ENCODE results near the gene PALM3. TPM values are rescaled to one million over a fixed set of nuclear protein-coding genes. Genes with fewer than 3 reads are reported as not detected.
"Not testable (repeated sequence)": the region's sequence is repeated elsewhere in the genome, so short reads cannot be mapped to it uniquely, and the experiment has no call there.

PALM3 gene
- total and polyA plus RNA-seq, 9 donors: 0.17 to 2.6 (median 0.33) TPM; not detected in 2

DNA sequence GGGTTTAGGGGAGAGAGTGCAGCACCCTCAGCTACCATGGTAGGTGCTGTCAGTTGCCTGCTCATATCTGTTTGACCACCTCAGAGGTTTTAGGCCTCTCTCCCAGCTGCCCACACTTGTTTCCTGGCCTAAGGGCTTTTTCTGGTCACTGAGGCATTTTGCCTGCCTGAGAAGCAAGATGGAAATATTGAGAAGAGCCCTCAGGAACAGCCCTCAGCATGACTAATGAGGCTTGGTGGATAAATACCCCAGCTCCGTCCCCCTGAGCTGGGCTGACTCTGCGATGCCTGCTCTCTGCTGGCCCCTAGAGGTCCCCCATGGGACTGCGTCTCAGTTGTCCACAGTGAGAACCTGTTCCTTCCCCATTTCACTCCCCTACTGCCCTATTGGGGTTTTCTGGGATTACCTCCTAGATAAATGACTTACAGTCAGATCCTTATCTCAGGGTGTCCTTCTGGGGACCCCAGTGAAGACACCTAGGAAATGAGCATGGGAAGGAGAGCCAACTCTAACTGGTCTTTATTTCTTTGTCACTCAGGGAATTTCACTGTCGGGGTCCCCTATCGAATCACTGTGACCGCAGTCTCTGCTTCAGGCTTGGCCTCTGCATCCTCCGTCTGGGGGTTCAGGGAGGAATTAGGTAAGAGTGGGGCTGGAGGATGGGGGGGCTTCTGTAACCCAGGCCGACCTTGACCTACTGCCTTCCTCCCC lies 13.3 kb downstream of the PALM3 start:
- DNase-seq: no peak
- Histone ChIP-seq H3K9me3 (no peaks in the 10 kb centered on the region), H3K4me1 (ENCODE audit: insufficient read depth) (no peaks in the 10 kb centered on the region), H3K36me3 (no peaks in the 10 kb centered on the region), H3K27ac (no peak overlapping the region), H3K4me3 (no peak overlapping the region), H3K27me3 (no peaks in the 10 kb centered on the region)
- WGBS, 3 donors: 85 to 87% (median 86%) methylated on average over 8 of the region's 8 CpGs
- TF ChIP-seq POLR2A (IDR thresholded peaks at IDR 0.05) (no peak), EP300 (IDR thresholded peaks at IDR 0.05) (no peak)
- TF ChIP-seq, protein P1, sequence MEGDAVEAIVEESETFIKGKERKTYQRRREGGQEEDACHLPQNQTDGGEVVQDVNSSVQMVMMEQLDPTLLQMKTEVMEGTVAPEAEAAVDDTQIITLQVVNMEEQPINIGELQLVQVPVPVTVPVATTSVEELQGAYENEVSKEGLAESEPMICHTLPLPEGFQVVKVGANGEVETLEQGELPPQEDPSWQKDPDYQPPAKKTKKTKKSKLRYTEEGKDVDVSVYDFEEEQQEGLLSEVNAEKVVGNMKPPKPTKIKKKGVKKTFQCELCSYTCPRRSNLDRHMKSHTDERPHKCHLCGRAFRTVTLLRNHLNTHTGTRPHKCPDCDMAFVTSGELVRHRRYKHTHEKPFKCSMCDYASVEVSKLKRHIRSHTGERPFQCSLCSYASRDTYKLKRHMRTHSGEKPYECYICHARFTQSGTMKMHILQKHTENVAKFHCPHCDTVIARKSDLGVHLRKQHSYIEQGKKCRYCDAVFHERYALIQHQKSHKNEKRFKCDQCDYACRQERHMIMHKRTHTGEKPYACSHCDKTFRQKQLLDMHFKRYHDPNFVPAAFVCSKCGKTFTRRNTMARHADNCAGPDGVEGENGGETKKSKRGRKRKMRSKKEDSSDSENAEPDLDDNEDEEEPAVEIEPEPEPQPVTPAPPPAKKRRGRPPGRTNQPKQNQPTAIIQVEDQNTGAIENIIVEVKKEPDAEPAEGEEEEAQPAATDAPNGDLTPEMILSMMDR (IDR thresholded peaks at IDR 0.05): no peak
- intact Hi-C loops (cut with DNase I): loop anchor here in 1 of 4 donors (10.0 kb wide), 1 partner anchor 774 kb away; no protein-coding TSS in a partner anchor

GRCh38 chr19:14047866-14048265 lies 14.0 kb downstream of the PALM3 start:
- not testable (repeated sequence) for H3K36me3 ChIP-seq; H3K4me3 ChIP-seq; H3K27ac ChIP-seq; H3K9me3 ChIP-seq; DNase-seq; H3K4me1 ChIP-seq (ENCODE audit: insufficient read depth); H3K27me3 ChIP-seq
- intact Hi-C loops (cut with DNase I): loop anchor here in 1 of 4 donors (10.0 kb wide), 1 partner anchor 773 kb away; no protein-coding TSS in a partner anchor
- WGBS, 3 donors: 91 to 95% (median 94%) methylated on average over 10 of the region's 10 CpGs

GRCh38 chr19:14042659-14043608 lies 18.9 kb downstream of the PALM3 start:
- not testable (repeated sequence) for H3K4me1 ChIP-seq (ENCODE audit: insufficient read depth); H3K9me3 ChIP-seq; H3K4me3 ChIP-seq; H3K36me3 ChIP-seq; H3K27ac ChIP-seq; H3K27me3 ChIP-seq
- WGBS, 3 donors: 57 to 58% (median 57%) methylated on average over 19 of the region's 19 CpGs
- intact Hi-C loops (cut with DNase I): loop anchor here in 1 of 4 donors (10.0 kb wide), 1 partner anchor 768 kb away; no protein-coding TSS in a partner anchor
- TF ChIP-seq, protein P1 (IDR thresholded peaks at IDR 0.05): peak in 2 of 3 donors; percentile 14 to 20
- DNase-seq: peak in 1 of 5 donors; percentile 30

GRCh38 chr19:14039181-14039580 lies 22.7 kb downstream of the PALM3 start:
- no peak for TF ChIP-seq EP300 (IDR thresholded peaks at IDR 0.05)
- TF ChIP-seq, protein P1 (IDR thresholded peaks at IDR 0.05): no peak
- Histone ChIP-seq H3K4me1 (ENCODE audit: insufficient read depth) (no peaks in the 10 kb centered on the region), H3K9me3 (no peaks in the 10 kb centered on the region), H3K4me3 (no peak overlapping the region), H3K27ac (no peak overlapping the region), H3K36me3 (no peaks in the 10 kb centered on the region), H3K27me3 (no peaks in the 10 kb centered on the region)
- intact Hi-C loops (cut with DNase I): no loop called here
- DNase-seq: no peak
- WGBS, 3 donors: 89 to 97% (median 96%) methylated on average over 7 of the region's 7 CpGs

Measured in ovary (tissue), 9 donors.